ENCODE results near the gene CIB4.
"Not testable (repeated sequence)": the region's sequence is repeated elsewhere in the genome, so short reads cannot be mapped to it uniquely, and the experiment has no call there.

CIB4 gene

DNA sequence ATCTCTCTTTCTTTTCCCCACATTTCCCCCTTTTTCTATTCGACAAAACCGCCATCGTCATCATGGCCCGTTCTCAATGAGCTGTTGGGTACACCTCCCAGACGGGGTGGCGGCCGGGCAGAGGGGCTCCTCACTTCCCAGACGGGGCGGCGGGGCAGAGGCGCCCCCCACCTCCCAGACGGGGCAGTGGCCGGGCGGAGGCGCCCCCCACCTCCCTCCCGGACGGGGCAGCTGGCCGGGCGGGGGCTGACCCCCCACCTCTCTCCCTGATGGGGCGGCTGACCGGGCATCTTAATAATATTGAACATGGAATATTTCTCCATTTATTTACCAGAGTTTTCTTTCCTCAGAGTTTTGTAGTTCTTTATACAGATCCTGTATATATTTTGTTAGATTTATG lies 24.1 kb upstream of the CIB4 start:
- DNase-seq = not testable (repeated sequence)

DNA sequence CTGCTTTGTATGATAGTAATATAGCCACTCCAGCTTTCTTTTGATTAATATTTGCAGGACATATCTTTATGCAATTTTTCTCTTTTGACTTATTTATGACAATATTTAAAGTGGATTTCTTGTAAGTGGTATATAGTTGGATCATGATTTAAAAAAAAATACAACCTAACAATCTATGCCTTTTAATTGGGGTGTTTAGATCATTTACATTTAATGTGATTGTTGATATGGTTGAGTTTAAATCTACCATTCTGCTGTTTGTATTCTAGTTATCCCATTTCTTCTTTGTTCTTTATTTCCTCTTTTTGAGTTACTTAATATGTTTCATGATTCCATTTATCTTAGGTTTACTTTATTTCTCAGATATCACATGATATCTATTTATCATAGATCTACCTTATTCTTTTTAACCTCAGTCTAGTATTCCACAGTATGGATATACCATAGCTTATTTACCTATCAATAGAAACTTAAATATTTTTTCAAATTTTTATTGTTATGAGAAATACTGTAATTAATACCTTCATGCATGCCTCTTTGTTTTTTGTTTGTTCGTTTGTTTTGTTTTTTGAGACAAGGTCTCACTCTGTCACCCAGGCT lies 19.3 kb upstream of the CIB4 start:
- no peak for DNase-seq

DNA sequence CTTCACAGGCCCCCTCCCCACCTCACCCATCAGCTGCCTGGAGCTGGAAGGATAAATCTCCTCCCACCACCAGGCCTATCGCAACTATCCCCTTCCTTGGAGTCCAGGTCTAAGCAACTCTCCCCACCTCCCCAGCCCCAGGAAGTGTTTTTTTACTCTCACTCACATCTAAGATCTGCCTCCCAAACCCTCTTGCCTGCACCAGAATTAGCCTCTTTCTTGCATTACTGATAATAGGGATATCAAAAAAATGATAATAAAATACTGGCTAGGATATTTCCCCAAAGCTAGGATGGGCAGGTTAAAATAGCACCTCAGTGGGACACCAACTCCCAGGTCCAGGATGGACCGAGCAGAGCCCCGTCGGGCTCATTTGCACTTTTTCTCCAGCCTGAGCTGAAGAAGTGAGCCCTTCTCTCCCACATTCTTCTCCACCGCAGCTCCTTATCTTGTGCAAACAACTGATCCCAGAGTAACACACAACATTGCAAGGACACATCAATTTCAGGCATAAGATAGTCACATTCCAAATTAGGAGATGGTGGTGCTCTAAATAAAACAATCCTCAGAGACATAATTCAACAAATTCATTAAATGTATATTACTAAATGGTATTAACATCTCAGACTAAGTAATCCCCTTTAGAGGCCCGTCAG lies 17.7 kb upstream of the CIB4 start:
- no peak for DNase-seq

DNA sequence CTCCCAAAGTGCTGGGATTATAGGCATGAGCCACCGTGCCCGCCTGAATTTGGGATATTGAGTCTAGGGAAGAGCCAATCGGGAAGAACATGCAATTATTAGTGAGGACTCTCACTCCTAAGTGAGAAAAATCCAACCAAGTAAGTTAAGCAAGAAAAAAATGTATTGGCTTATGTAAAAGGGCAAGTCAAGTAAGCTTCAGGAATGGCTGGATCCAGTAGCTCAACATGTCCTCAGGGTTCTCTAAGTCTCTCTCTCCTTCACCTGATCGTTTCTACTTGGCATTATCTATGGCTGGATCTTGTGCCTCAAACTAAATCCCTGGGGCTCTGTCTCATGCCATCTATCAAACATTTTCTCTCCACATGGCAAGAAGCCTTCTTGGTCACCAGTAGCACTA lies 16.1 kb upstream of the CIB4 start:
- no peak for DNase-seq

DNA sequence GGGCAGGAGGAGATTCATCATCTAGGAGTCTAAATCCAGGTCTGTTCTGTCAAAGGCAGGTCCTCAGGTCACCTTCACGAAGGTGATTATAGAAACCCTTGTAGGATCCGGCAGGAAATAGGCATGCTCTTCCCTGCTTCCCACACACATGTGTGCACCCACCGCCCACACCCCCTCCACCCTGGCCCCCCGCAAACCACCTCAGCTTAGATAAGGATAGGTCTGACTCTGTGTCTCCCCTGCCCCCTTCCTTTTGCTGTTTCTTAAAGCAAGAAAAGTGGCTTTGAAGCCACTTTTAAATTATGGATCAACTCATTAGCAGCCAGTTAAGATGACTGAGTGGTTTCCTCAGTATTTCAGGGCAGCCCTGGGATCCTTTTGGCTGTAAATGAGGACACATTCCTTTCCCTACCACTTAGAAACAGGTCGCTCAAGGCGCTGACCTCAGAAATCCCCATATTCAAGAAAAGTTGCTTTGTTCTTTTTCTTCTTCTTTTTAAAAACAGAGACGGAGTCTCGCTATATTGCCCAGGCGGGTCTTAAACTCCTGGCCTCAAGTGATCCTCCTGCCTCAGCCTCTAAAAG lies 14.5 kb upstream of the CIB4 start:
- no peak for DNase-seq

DNA sequence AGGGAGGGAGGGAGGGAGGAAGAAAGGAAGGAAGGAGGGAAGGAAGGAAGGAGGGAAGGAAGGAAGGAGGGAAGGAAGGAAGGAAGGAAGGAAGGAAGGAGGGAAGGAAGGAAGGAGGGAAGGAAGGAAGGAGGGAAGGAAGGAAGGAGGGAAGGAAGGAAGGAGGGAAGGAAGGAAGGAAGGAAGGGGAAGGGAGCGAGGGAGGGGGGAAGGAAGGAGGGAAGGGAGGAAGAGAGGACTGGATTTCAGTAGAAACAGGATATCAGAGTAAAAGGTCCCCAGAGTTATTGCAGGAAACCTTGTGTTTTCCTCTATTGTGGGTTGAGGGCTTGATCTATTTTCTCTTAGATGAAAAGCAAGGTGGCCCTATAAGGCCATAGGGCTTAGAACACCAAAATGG lies 14.0 kb upstream of the CIB4 start:
- DNase-seq = not testable (repeated sequence)

DNA sequence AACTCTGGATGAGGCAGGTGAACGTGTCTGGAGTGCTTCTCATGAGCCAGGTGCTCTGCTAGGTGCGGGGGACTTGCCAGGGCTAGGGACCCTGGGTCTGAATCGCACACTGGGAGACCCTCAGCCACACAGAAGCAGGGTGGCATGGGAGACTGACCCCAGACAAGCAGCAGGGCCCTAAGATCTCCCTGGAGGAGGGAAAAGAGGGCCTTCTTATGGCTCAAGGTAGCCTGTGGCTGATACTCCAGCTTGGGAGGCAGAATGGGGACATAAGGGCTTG lies 12.8 kb upstream of the CIB4 start:
- DNase-seq = no peak

DNA sequence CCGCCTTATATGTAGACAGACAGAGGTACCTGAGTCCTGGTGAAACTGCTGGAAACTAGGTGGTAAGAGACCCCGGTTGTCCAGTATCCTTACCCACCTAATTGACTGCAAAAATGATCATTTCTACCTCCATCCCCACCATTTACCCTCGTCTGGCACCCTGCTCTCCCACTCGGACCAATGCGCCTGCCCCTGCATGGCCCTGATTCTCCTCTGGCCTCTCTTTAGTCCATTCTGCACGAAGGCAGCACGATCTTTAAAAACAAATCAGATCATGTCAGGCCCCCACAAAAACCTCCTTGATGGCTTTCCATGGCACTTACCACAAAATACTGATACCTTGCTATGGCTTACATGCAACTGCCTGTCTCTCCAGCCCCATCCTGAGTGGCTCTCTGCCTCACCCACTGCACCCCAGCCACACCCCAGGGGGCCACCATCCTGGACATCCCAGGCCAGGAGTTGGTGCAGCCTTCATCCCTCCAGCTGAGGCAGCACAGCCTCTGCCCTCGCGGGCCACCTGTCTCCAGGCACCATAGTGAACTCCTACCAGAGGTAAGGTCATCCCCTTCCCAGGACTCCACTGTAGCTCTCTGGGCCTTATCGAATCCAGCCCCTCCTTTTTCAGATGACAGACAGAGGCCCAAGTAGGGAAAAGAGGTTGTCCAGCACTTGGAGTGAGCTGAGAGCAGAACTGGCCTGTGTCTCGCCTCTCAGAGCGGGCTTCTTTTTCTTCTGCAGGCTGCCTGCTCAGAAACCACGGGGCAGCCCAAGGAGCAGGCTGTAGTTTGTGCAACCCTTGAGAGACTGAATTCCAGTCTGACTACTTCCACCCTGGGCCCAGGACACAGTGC lies 12.3 kb upstream of the CIB4 start:
- DNase-seq = no peak

DNA sequence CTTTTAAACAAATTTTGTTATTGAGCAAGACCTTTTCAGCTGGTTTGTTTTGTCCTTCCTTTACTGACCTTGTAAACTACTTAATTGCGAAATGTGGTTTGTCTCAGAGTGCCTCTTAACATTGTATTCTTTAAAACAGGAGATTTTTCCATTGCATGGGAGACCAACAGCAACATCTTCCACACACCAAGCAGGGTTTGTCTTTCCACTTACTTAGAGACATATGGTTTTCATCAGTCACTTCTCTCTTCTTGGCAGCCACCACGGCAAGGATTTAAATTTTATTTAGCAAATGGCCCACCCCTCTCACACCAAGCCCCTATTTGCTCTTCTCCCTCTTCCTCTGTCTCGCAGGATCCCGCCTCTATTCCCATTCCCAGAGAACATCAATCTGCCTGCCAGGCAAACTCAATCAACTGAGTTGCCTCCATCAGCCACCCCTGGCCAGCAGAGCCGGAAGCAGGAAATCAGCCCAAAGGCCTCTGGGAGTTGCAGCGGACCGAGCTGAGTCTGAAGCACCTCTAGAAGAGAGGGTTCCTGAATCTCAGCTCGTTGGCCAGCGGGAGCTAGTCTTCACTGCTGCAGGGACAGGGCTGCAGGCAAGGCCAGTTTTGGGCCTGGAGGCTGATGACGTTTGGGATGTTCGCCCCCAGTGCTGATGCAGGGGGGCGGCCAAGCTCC lies 11.3 kb upstream of the CIB4 start:
- no peak for DNase-seq

DNA sequence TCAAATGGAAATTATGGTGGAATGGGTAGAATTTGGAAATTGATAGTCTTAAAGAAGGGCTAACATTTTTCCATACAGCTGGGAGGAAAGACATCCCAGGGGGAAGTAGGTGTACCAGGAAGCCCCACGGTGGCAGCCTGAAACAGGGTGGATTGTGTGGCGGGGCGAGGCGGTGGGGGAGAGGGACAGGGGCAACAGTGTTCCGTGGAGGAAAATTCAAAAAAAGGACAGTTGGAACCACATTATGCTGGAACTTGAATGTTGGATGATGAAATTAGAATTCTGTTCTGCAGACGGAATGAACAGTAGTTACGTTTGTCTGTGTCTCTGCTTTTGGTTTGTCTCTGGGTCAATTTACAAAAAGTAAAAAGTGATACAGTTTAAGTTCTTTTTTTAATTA lies 10.6 kb upstream of the CIB4 start:
- no peak for DNase-seq

DNA sequence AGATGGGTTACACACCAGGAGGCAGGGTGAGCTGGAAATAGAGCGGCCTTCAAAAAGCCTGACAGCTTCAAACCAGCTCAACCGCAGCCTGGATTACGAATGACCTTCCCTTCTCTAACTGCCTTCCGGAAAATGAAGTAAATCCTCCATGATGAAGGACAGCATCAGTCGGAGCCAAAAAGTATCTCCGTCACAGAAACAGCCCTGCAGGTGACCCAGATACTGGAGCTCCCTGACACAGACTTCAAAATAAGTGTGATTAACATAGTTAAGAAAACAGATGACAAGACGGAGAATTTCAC lies 10.3 kb upstream of the CIB4 start:
- no peak for DNase-seq

DNA sequence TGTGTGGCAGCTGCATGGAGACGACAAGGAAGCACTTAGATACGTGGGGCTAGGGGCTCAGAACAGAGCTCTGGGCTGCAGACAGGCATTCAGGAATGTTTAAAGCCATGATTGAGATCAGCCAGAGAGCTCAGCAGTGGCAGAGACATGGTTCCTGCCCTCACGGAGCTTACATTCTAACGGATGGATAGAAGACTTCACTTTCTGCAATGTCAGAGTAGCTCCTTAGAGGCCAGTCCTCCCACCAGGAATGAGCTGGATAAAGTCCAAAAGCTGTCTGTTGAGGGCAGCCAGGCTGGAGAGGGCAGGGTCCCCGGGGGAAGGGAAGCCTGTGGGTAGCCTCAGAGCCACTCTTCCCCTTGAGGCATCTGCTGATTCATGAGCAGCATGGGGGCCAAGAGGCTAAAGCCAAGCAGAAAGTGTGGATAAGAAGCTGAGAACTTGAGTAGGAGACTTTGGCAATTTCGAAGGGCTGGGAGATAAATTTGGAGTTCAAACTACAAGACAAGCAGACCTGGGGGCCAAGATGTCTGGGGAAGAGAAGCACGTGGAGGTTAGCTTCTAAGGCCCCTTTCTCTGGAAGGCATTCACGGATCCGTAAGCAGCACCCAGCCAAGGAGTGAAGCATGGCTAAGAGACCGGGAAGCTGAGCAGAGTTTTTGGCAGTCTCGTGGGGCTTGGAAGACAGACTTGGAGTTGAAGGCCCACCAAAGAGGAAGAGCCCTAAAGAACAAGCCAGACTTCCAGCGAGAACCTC lies 9.7 kb upstream of the CIB4 start:
- no peak for DNase-seq

DNA sequence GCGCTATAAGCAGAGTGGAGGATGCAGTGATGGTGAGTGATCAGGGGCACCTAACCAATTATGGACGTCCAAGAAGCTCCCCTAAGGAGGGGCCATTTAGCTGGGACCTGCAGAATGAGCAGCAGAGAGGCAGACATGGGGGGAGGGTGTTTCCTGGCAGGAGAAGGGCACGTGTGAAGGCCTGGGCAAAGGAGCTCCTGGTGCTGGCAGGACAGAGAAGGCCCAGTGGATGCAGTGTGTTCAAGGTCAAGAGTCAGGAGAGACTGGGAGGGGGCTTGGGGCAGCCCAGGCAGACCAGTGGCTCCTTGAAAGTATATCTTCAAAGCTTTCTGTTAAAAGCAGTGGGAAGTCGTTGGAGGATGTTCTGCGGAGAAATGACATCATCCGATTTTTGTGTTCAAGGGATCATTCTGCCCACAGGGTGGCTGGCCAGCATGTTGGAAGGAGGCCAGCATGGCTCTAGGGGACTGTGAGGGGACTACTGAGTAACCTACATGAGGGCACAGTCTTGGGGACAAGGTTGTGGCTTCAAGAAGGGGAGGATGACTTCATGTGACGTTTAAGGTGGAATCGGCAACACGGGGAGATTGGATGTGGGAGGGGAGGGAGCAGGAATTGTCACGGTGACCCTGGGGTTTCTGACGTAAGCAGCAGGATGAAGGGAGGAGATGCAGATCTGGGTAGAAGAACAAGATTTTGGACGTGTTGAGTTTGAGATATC lies 9.0 kb upstream of the CIB4 start:
- no peak for DNase-seq

DNA sequence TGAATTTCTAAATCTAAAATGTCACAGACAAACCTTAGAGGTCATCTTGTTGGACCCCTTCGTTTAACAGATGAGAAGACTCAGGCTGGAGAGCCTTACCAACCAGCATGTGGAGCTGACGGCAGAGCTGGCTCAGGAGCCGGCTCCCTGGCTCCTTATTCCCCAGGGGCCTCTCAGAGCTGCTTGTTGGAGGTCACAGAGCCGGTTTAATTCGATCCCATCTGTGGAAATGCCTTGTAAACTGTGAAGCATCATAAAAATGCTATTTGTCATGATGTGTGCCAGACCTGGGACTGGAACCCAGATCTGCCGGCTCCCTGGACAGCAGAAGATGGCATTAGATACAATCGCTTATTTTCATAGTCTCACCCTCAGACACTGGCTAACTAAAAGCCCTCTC lies 8.2 kb upstream of the CIB4 start:
- no peak for DNase-seq

DNA sequence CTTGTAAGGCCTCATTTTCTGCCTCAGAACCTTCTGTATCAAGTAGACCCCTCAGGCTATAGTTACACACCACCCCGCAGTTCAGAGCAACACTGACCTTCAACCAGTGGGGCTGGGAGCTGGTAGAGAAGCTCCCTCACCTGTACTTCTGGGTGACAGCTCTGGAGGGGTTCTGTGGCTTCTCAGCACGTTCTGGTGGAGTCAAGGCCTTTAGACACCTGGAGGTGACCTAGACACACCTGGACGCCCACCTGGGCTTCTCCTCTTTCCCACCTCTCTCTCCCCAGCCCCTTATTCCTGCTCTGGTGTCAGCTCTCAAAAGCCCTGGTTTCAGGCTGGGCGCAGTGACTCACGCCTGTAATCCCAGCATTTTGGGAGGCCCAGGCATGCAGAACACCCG lies 7.3 kb upstream of the CIB4 start:
- DNase-seq = no peak

DNA sequence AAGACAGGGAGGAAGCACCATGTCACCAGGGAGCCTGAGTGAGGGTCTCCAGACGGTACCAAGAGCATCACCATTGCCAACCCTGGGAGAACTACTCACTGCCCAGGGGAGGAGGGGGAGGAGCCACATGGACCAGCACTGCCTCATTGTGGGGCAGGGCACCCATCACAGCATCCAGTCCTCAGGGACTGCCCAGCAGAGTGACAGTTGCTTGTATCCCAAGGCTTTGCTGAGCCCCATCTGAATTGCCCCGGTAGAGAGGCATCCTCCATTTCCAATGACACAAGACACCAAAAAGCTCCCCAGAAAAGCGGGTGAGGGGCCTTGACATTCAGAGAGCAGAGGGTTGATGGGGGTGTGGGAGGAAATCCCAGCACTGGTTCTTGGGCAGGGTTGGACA lies 6.8 kb upstream of the CIB4 start:
- DNase-seq = no peak

DNA sequence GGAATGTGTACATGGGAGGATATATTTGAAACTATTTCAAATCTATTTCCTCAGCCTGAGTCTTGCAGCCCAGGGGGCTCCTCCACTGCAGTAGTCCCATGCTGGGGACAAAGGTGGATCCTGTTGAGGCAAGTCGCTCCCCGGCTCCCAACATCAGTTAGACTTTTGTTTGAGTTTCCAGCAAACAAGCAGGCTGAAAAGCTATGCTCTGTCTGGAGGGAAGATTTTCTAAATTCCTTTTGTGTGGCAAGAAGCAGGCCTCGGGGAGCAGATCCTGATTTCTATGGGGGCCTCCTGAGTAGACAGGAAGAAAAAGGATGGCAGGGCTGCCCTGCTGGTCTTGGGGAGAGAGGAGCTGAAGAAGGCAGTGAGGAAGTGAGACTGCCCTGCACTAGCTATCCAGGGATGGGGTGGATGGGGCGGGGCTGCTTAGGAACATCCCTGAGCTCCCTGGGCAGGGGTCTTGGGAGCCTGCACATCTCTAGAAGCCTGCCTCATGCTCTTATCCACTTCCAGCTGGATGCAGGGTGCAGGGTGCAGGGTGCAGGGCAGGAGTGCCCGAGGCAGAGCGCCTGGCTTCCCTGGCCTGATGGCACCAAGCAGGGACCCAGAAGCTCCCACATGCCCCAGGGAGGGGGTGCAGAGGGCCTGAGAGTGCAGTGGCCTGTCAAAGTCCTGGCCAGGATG lies 6.0 kb upstream of the CIB4 start:
- DNase-seq = no peak

DNA sequence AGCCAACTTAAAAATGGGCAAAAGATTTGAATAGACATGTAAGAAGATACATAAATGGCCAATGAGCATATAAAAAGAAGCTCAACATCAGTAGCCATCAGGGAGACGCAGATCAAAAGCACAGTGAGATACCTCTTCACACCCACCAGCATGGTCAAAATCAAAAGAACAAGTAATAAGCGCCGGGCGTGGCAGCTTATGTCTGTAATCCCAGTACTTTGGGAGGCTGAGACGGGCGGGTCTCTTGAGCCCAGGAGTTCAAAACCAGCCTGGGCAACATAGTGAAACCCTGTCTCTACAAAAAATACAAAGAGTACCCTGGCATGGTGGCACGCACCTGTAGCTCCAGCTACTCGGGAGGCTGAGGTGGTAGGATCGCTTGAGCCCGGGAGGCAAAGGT lies 4.6 kb upstream of the CIB4 start:
- DNase-seq = no peak

DNA sequence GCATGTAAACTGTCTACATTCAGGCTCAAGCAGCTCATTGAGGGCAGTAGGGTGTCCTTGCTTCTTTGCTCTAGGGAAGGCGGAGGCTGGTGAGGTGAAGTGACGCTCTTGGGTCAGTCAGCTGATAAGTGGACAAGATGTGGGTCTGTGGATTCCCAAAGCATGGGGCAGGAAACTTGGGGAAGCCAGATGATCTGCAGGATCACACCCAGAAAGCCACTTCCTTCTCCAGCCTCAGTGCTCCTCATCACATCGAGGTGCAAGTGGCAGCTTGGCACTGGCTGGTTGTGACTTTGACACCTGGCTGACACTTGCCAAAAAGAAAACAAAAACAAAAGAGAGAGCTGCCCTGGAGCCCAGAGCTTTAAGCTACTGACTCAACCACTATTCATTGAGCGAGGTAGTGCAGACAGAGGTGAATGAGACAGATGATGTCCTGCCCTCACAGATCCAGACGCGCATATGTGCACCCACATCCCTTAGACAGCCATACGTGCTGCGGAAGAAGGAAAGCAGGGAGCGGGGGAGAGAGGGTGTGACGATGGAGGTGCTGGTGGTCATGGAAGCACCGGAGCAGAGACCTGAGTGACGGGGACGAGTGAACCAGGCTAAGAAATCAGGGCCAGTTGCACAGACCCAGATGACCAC lies 3.1 kb upstream of the CIB4 start:
- no peak for DNase-seq

DNA sequence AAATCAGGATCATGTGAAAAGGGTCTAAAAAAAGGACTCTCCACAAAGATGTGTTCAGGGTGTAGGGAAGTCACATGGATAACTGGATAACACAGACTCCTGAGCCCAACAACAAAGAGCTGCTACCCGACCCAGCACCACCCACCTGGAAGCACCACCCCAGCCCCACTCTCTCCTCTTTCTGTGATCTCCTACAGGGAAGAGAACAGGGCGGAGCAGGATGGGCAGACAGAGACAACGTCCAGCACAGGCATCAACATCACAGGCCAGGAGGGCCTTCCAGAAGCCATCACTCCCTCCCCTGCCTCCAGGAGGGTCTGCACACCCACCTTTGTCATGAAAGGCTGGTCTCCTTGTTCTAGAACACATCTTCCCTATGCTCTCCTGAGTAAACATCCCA lies 1.3 kb upstream of the CIB4 start:
- DNase-seq = no peak

DNA sequence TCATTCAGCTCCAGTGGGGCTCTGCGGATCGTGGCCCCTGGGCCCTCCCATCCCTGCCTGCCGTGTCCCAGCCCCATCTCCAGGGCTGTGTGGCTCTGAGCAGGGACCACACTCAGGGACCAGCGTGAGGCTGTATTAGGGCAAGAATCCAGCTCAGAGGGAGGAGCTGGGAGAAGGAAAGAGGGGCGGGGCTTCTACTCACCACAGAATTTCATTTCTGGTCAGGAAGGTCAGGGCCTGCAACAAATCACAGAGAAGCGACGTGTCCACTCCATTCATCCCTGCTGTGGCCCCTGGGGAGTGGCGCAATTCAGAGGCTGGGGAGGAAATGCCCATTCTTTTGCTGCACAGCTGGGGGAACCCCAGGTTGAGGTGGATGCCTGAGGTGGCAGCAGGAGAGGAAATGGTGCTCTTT lies 828 bp downstream of the CIB4 start:
- DNase-seq = no peak

All from stimulated activated CD4-positive, alpha-beta T cell treated with anti-CD3 and anti-CD28 coated beads, Interleukin-1b, Interleukin-23, amount 100 ng/mL, for 48 hours (primary cell).